GM19468 (cell line): ENCODE data around the gene CROCC2.

Experiments used
- ATAC-seq: cut with Tn5 transposase; IDR thresholded peaks from one replicate; pipeline ENCODE4 v1.9.1; 2021; ENCODE audit warnings: mild to moderate bottlenecking, moderate library complexity, moderate number of reproducible peaks; ENCODE audit not compliant: unreplicated experiment; ENCODE audit errors: extremely low read depth

CROCC2 gene

GRCh38 chr2:240919786-240920782, 13.9 kb downstream of the CROCC2 start:
- no peak for ATAC-seq

- no peak for ATAC-seq
Measured at GRCh38 chr2:240920783-240921231, 14.7 kb downstream of the CROCC2 start.

- ATAC-seq = no peak
Measured at GRCh38 chr2:240921311-240921994, 15.3 kb downstream of the CROCC2 start.

GRCh38 chr2:240921995-240922244, 15.8 kb downstream of the CROCC2 start:
- no peak for ATAC-seq

- no peak for ATAC-seq
Measured at GRCh38 chr2:240922245-240922981, 16.3 kb downstream of the CROCC2 start.

GRCh38 chr2:240922982-240923537, 16.9 kb downstream of the CROCC2 start:
- ATAC-seq = no peak

- ATAC-seq = no peak
Measured at GRCh38 chr2:240925191-240925567, 19.0 kb downstream of the CROCC2 start.

GRCh38 chr2:240925568-240926515, 19.7 kb downstream of the CROCC2 start:
- ATAC-seq = no peak

GRCh38 chr2:240926516-240927389, 20.6 kb downstream of the CROCC2 start:
- ATAC-seq = no peak

- ATAC-seq = no peak
Measured at GRCh38 chr2:240927390-240927781, 21.2 kb downstream of the CROCC2 start.

- no peak for ATAC-seq
Measured at GRCh38 chr2:240928476-240929363, 22.6 kb downstream of the CROCC2 start.

GRCh38 chr2:240929364-240930095, 23.4 kb downstream of the CROCC2 start:
- ATAC-seq = no peak

- ATAC-seq = no peak
Measured at GRCh38 chr2:240930096-240930630, 24.0 kb downstream of the CROCC2 start.

- ATAC-seq = no peak
Measured at GRCh38 chr2:240930631-240931318, 24.6 kb downstream of the CROCC2 start.

GRCh38 chr2:240931319-240931949, 25.3 kb downstream of the CROCC2 start:
- ATAC-seq = no peak
